Esophagus (tissue), 2 donors: ENCODE results near the gene GALNS. TPM values are rescaled to one million over a fixed set of nuclear protein-coding genes. Genes with fewer than 3 reads are reported as not detected.
A peak's percentile ranks its signal among the peaks of the same experiment; 100 is the strongest.

ENCODE experiments used
- H3K27ac ChIP-seq, 2 donors: one replicate each; pipeline ENCODE4 v1.5.1; 2013; ENCODE audit warnings: low read depth in 2 of 2, mild to moderate bottlenecking in 2 of 2, inconsistent platforms in 1 of 2, low read length in 1 of 2, moderate library complexity in 1 of 2
- H3K27me3 ChIP-seq, 2 donors: one replicate each; pipeline ENCODE4 v1.6.1; 2013; ENCODE audit warnings: low read length in 2 of 2, control low read depth in 1 of 2, mild to moderate bottlenecking in 1 of 2; ENCODE audit not compliant: insufficient read depth in 2 of 2, control insufficient read depth in 1 of 2
- H3K36me3 ChIP-seq, 2 donors: one replicate each; pipeline ENCODE4 v1.6.1; 2013; ENCODE audit warnings: low read length in 1 of 2; ENCODE audit not compliant: control insufficient read depth in 2 of 2, insufficient read depth in 2 of 2
- H3K4me1 ChIP-seq, 2 donors: one replicate each; pipeline ENCODE4 v1.6.1; 2013; ENCODE audit warnings: low read length in 1 of 2; ENCODE audit not compliant: control insufficient read depth in 2 of 2, insufficient read depth in 2 of 2
- H3K4me3 ChIP-seq, 2 donors: one replicate each; pipeline ENCODE4 v1.5.1; 2013; ENCODE audit warnings: low read length in 2 of 2, mild to moderate bottlenecking in 2 of 2, low read depth in 1 of 2, moderate library complexity in 1 of 2
- H3K9me3 ChIP-seq, 2 donors: one replicate each; pipeline ENCODE4 v1.6.1; 2013; ENCODE audit warnings: mild to moderate bottlenecking in 2 of 2, low read depth in 1 of 2, low read length in 1 of 2, moderate library complexity in 1 of 2; ENCODE audit not compliant: control insufficient read depth in 2 of 2, insufficient read depth in 1 of 2
- WGBS, 2 donors: extraction: QIAGEN DNeasy Blood & Tissue Kit; methylation state at CpG; one replicate each; pipeline ENCODE4 v1.1.7; 2013; 5-methylcytosine and 5-hydroxymethylcytosine counted together
- polyA plus RNA-seq, 2 donors: library from polyadenylated mRNA; stranded (reverse); fragments of 200-250 nt; gene quantifications; one replicate each; pipeline ENCODE4 v1.2.3, GENCODE V29; 2013
- donor health status: healthy with polysubstance abuse.
- donor health status: Bipolar disorder and iron deficiency.

GALNS gene
- polyA plus RNA-seq, 2 donors = 10.7 to 20.4 TPM

- Histone ChIP-seq H3K36me3 (peaks cover 0 to 24% of the 10 kb centered on the region in 2 donors), H3K4me3 (peak overlapping the region; percentile 41 to 49), H3K9me3 (no peaks in the 10 kb centered on the region), H3K4me1 (peaks cover 0 to 23% of the 10 kb centered on the region in 2 donors), H3K27ac (no peak overlapping the region), H3K27me3 (no peaks in the 10 kb centered on the region)
- WGBS, 2 donors = 18 to 26% methylated on average over 39 of the region's 39 CpGs
These were observed 52.0 kb downstream of the GALNS start for GRCh38 chr16:88804552-88805339.

- 2% methylated on average over 11 to 16 of the region's 16 CpGs for WGBS, 2 donors
- peaks cover 0 to 19% of the 10 kb centered on the region in 2 donors for H3K36me3 ChIP-seq
- no peaks in the 10 kb centered on the region for H3K27me3 ChIP-seq
- H3K27ac ChIP-seq = no peak overlapping the region
- peak overlapping the region; percentile 41 to 49 for H3K4me3 ChIP-seq
- peaks cover 0 to 21% of the 10 kb centered on the region in 2 donors for H3K4me1 ChIP-seq
- H3K9me3 ChIP-seq = no peaks in the 10 kb centered on the region
These were observed 52.6 kb downstream of the GALNS start for GRCh38 chr16:88804173-88804551.

- Histone ChIP-seq H3K27ac (peak within 1 kb of the TSS; percentile 54 to 76), H3K27me3 (no peaks in the 10 kb centered on the region), H3K4me3 (peak within 1 kb of the TSS; percentile 49 to 56), H3K36me3 (peaks cover 0 to 15% of the 10 kb centered on the region in 2 donors), H3K4me1 (peaks cover 0 to 21% of the 10 kb centered on the region in 2 donors), H3K9me3 (no peaks in the 10 kb centered on the region)
- 1% methylated on average over 76 to 98 of the region's 98 CpGs for WGBS, 2 donors
These were observed 53.3 kb downstream of the GALNS start, which contains the start of gene CDT1 for GRCh38 chr16:88803264-88803987. Gene CDT1, plus strand, starts transcription at chr16:88803789. Its CDS starts 43 bp downstream, at chr16:88803832.

- WGBS, 2 donors = 87 to 91% methylated on average over 6 of the region's 6 CpGs
- Histone ChIP-seq H3K4me3 (no peak overlapping the region), H3K36me3 (no peaks in the 10 kb centered on the region), H3K27me3 (no peaks in the 10 kb centered on the region), H3K9me3 (no peaks in the 10 kb centered on the region), H3K4me1 (peaks cover 0 to 11% of the 10 kb centered on the region in 2 donors), H3K27ac (no peak overlapping the region)
These were observed 56.5 kb downstream of the GALNS start for GRCh38 chr16:88800277-88800592.

GRCh38 chr16:88799569-88800276 is 57.0 kb downstream of the GALNS start:
- Histone ChIP-seq H3K4me1 (peaks cover 0 to 6% of the 10 kb centered on the region in 2 donors), H3K27me3 (no peaks in the 10 kb centered on the region), H3K27ac (no peak overlapping the region), H3K9me3 (no peaks in the 10 kb centered on the region), H3K4me3 (no peak overlapping the region), H3K36me3 (no peaks in the 10 kb centered on the region)
- 81 to 87% methylated on average over 17 of the region's 17 CpGs for WGBS, 2 donors

GRCh38 chr16:88798772-88799455 is 57.8 kb downstream of the GALNS start:
- Histone ChIP-seq H3K9me3 (no peaks in the 10 kb centered on the region), H3K27ac (no peak overlapping the region), H3K4me1 (no peaks in the 10 kb centered on the region), H3K4me3 (no peak overlapping the region), H3K36me3 (no peaks in the 10 kb centered on the region), H3K27me3 (no peaks in the 10 kb centered on the region)

GRCh38 chr16:88798073-88798472 is 58.7 kb downstream of the GALNS start:
- Histone ChIP-seq H3K36me3 (no peaks in the 10 kb centered on the region), H3K27me3 (no peaks in the 10 kb centered on the region), H3K4me3 (no peak overlapping the region), H3K27ac (no peak overlapping the region), H3K4me1 (no peaks in the 10 kb centered on the region), H3K9me3 (no peaks in the 10 kb centered on the region)
- 96 to 98% methylated on average over 4 of the region's 4 CpGs for WGBS, 2 donors

GRCh38 chr16:88796278-88796677 is 60.5 kb downstream of the GALNS start:
- 72 to 76% methylated on average over 4 of the region's 4 CpGs for WGBS, 2 donors
- Histone ChIP-seq H3K27ac (no peak overlapping the region), H3K36me3 (no peaks in the 10 kb centered on the region), H3K27me3 (no peaks in the 10 kb centered on the region), H3K4me3 (no peak overlapping the region), H3K4me1 (peaks cover 2 to 4% of the 10 kb centered on the region in 2 donors), H3K9me3 (no peaks in the 10 kb centered on the region)

- 48 to 53% methylated on average over 34 to 35 of the region's 35 CpGs for WGBS, 2 donors
- peaks cover 2 to 4% of the 10 kb centered on the region in 2 donors for H3K4me1 ChIP-seq
These were observed 63.3 kb downstream of the GALNS start for GRCh38 chr16:88793251-88793954.

More at GRCh38 chr16:88793251-88793954, 63.3 kb downstream of the GALNS start:
- Histone ChIP-seq H3K36me3 (no peaks in the 10 kb centered on the region), H3K27me3 (no peaks in the 10 kb centered on the region), H3K9me3 (no peaks in the 10 kb centered on the region), H3K27ac (no peak overlapping the region), H3K4me3 (no peak overlapping the region)
